SK-N-SH treated with all-trans-retinoic acid at 6 μM for 48 hours (cell line): ENCODE results near the gene LAMA5.

ENCODE experiments used
- ATAC-seq: fragments of 200-7000 bp; cut with Tn5 transposase; 3 replicates; pipeline ENCODE4 v1.9.1; 2020; ENCODE audit warnings: mild to moderate bottlenecking, moderate library complexity
- ARNTL ChIP-seq: fragments of 450-650 bp; formaldehyde crosslinking; IDR thresholded peaks from 2 replicates; pipeline ENCODE4 v1.5.0; 2020; ENCODE audit warnings: low read depth, mild to moderate bottlenecking, moderate library complexity, borderline replicate concordance
- BACH2 ChIP-seq: fragments of 250-450 bp; sonication (Bioruptor Pico); IDR thresholded peaks from 2 replicates; pipeline ENCODE4 v1.9.0; 2021; ENCODE audit warnings: mild to moderate bottlenecking, borderline replicate concordance
- CSDC2 ChIP-seq: fragments of 250-450 bp; sonication (Bioruptor Pico); IDR thresholded peaks from 2 replicates; pipeline ENCODE4 v1.5.0; 2020; ENCODE audit warnings: mild to moderate bottlenecking, moderate library complexity
- ESRRG ChIP-seq: fragments of 250-450 bp; sonication (Bioruptor Pico); IDR thresholded peaks from 2 replicates; pipeline ENCODE4 v1.6.1; 2021; ENCODE audit warnings: mild to moderate bottlenecking
- GLIS3 ChIP-seq: fragments of 250-450 bp; sonication (Bioruptor Pico); IDR thresholded peaks from 2 replicates; pipeline ENCODE4 v1.5.0; 2020; ENCODE audit warnings: mild to moderate bottlenecking, moderate library complexity
- ISL1 ChIP-seq: fragments of 250-450 bp; sonication (Bioruptor Pico); IDR thresholded peaks from 2 replicates; pipeline ENCODE4 v2.1.2; 2022; ENCODE audit warnings: mild to moderate bottlenecking, moderate library complexity
- OSR1 ChIP-seq: fragments of 250-450 bp; sonication (Bioruptor Pico); IDR thresholded peaks from 2 replicates; pipeline ENCODE4 v1.8.0; 2022; ENCODE audit warnings: moderate library complexity, mild to moderate bottlenecking, inconsistent platforms
- PPARA ChIP-seq: fragments of 250-450 bp; sonication (Bioruptor Pico); IDR thresholded peaks from 2 replicates; pipeline ENCODE4 v1.5.0; 2020; ENCODE audit warnings: mild to moderate bottlenecking, borderline replicate concordance
- RARB ChIP-seq: fragments of 250-450 bp; sonication (Bioruptor Pico); IDR thresholded peaks from 2 replicates; pipeline ENCODE4 v1.8.0; 2021; ENCODE audit warnings: mild to moderate bottlenecking, moderate library complexity
- SNAI2 ChIP-seq: fragments of 250-450 bp; sonication (Bioruptor Pico); IDR thresholded peaks from 2 replicates; pipeline ENCODE4 v1.5.0; 2020; ENCODE audit warnings: mild to moderate bottlenecking, moderate library complexity
- TCF4 ChIP-seq: fragments of 250-450 bp; sonication (Bioruptor Pico); IDR thresholded peaks from 2 replicates; pipeline ENCODE4 v1.8.0; 2021; ENCODE audit warnings: mild to moderate bottlenecking, moderate library complexity, borderline replicate concordance
- TOX ChIP-seq: fragments of 250-450 bp; sonication (Bioruptor Pico); IDR thresholded peaks from 2 replicates; pipeline ENCODE4 v1.8.0; 2021; ENCODE audit warnings: mild to moderate bottlenecking, moderate library complexity, borderline replicate concordance
- ZC3H10 ChIP-seq: fragments of 250-450 bp; sonication (Bioruptor Pico); IDR thresholded peaks from 2 replicates; pipeline ENCODE4 v1.5.1; 2021; ENCODE audit warnings: mild to moderate bottlenecking, moderate library complexity
- ZFP3 ChIP-seq: fragments of 250-450 bp; sonication (Bioruptor Pico); IDR thresholded peaks from 2 replicates; pipeline ENCODE4 v1.5.0; 2020; ENCODE audit warnings: mild to moderate bottlenecking, moderate library complexity
- ZFP30 ChIP-seq: fragments of 450-650 bp; formaldehyde crosslinking; IDR thresholded peaks from 2 replicates; pipeline ENCODE4 v1.5.0; 2022; ENCODE audit warnings: mild to moderate bottlenecking, moderate library complexity
- ZNF565 ChIP-seq: fragments of 450-650 bp; formaldehyde crosslinking; conservative IDR thresholded peaks from 2 replicates; pipeline ENCODE4 v1.5.0; 2020; ENCODE audit warnings: low read depth, mild to moderate bottlenecking, moderate library complexity
- ZNF70 ChIP-seq: fragments of 450-650 bp; formaldehyde crosslinking; IDR thresholded peaks from 2 replicates; pipeline ENCODE4 v1.5.0; 2020; ENCODE audit warnings: mild to moderate bottlenecking, moderate library complexity
- ZNF8 ChIP-seq: fragments of 450-650 bp; formaldehyde crosslinking; IDR thresholded peaks from 2 replicates; pipeline ENCODE4 v1.5.0; 2020; ENCODE audit warnings: mild to moderate bottlenecking, moderate library complexity
- TF ChIP-seq, protein P1 (sequence below): fragments of 250-450 bp; sonication (Bioruptor Pico); IDR thresholded peaks from 2 replicates; pipeline ENCODE4 v1.5.0; 2020; ENCODE audit warnings: mild to moderate bottlenecking, moderate library complexity
- TF ChIP-seq, protein P2 (sequence below): fragments of 250-450 bp; sonication (Bioruptor Pico); IDR thresholded peaks from 2 replicates; pipeline ENCODE4 v1.5.1; 2021; ENCODE audit warnings: mild to moderate bottlenecking, moderate library complexity
- TF ChIP-seq, protein P3 (sequence below): fragments of 250-450 bp; sonication (Bioruptor Pico); IDR thresholded peaks from 2 replicates; pipeline ENCODE4 v1.5.1; 2020; ENCODE audit warnings: low read depth, mild to moderate bottlenecking, moderate library complexity

LAMA5 gene

GRCh38 chr20:62405981-62406513 lies 38.9 kb upstream of the LAMA5 start:
- TF ChIP-seq PPARA (CRISPR knock-in tag) (no peak), TOX (no peak), ESRRG (no peak), SNAI2 (CRISPR knock-in tag) (no peak), RARB (CRISPR knock-in tag) (no peak), ZNF565 (CRISPR knock-in tag) (no peak), CSDC2 (CRISPR knock-in tag) (no peak), ZFP3 (CRISPR knock-in tag) (no peak), TCF4 (CRISPR knock-in tag) (no peak), ZFP30 (CRISPR knock-in tag) (no peak), ISL1 (CRISPR knock-in tag) (no peak)
- TF ChIP-seq, protein P1, sequence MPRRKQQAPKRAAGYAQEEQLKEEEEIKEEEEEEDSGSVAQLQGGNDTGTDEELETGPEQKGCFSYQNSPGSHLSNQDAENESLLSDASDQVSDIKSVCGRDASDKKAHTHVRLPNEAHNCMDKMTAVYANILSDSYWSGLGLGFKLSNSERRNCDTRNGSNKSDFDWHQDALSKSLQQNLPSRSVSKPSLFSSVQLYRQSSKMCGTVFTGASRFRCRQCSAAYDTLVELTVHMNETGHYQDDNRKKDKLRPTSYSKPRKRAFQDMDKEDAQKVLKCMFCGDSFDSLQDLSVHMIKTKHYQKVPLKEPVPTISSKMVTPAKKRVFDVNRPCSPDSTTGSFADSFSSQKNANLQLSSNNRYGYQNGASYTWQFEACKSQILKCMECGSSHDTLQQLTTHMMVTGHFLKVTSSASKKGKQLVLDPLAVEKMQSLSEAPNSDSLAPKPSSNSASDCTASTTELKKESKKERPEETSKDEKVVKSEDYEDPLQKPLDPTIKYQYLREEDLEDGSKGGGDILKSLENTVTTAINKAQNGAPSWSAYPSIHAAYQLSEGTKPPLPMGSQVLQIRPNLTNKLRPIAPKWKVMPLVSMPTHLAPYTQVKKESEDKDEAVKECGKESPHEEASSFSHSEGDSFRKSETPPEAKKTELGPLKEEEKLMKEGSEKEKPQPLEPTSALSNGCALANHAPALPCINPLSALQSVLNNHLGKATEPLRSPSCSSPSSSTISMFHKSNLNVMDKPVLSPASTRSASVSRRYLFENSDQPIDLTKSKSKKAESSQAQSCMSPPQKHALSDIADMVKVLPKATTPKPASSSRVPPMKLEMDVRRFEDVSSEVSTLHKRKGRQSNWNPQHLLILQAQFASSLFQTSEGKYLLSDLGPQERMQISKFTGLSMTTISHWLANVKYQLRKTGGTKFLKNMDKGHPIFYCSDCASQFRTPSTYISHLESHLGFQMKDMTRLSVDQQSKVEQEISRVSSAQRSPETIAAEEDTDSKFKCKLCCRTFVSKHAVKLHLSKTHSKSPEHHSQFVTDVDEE (CRISPR knock-in tag): no peak
- ATAC-seq: no peak

DNA sequence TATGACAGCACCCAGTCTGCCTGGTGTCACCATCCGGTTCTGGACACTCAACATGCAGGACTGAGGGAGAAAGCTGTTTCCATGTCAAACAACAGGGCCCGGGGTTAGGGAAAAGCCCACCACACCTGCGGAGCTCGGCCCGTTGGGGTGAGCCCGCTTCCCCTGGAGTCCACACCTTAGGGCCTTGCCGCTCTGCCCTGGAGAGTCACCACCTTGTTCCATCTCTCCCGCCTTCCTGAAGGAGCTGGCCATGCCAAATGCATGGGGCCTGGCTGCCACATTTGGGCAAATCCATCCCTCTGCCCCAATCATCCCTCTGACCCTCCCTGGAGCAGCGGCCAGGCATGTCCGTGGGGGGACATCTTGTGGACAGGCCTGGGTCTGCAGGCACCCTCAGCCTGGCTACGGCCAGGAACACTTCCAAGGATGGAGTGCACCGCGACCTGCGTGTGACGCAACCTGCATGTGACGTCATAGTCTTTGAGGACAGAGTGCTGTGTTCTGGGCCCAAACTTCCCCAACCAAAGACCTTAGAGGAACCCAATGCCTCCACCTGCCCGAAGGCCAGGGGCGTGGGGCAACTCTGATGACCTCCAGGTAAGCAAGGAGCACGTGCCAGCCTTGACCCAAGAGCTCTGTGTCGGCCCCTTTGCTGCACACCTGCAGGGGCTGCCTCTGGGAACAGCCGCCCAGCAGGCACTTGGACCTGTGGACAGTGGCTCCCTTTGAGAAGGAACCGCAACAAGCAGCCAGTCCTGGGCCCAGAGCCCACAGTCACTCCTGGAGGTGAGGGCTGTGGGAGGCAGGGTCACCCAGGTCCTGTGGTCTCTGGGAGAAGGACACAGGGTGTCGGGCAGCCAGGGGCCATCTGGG lies 38.2 kb upstream of the LAMA5 start:
- TF ChIP-seq TOX (no peak), ESRRG (no peak), ISL1 (CRISPR knock-in tag) (no peak), CSDC2 (CRISPR knock-in tag) (no peak), ZNF565 (CRISPR knock-in tag) (no peak), GLIS3 (CRISPR knock-in tag) (no peak), ARNTL (CRISPR knock-in tag) (no peak), PPARA (CRISPR knock-in tag) (no peak), ZC3H10 (no peak), ZNF70 (CRISPR knock-in tag) (no peak), TCF4 (CRISPR knock-in tag) (no peak), RARB (CRISPR knock-in tag) (no peak), BACH2 (CRISPR knock-in tag) (no peak), ZNF8 (CRISPR knock-in tag) (no peak)
- TF ChIP-seq, protein P2, sequence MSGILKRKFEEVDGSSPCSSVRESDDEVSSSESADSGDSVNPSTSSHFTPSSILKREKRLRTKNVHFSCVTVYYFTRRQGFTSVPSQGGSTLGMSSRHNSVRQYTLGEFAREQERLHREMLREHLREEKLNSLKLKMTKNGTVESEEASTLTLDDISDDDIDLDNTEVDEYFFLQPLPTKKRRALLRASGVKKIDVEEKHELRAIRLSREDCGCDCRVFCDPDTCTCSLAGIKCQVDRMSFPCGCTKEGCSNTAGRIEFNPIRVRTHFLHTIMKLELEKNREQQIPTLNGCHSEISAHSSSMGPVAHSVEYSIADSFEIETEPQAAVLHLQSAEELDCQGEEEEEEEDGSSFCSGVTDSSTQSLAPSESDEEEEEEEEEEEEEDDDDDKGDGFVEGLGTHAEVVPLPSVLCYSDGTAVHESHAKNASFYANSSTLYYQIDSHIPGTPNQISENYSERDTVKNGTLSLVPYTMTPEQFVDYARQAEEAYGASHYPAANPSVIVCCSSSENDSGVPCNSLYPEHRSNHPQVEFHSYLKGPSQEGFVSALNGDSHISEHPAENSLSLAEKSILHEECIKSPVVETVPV: no peak
- TF ChIP-seq, protein P3, sequence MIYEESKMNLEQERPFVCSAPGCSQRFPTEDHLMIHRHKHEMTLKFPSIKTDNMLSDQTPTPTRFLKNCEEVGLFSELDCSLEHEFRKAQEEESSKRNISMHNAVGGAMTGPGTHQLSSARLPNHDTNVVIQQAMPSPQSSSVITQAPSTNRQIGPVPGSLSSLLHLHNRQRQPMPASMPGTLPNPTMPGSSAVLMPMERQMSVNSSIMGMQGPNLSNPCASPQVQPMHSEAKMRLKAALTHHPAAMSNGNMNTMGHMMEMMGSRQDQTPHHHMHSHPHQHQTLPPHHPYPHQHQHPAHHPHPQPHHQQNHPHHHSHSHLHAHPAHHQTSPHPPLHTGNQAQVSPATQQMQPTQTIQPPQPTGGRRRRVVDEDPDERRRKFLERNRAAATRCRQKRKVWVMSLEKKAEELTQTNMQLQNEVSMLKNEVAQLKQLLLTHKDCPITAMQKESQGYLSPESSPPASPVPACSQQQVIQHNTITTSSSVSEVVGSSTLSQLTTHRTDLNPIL (CRISPR knock-in tag): no peak
- TF ChIP-seq, protein P1 (CRISPR knock-in tag): no peak
- peak; percentile 46 for ATAC-seq

DNA sequence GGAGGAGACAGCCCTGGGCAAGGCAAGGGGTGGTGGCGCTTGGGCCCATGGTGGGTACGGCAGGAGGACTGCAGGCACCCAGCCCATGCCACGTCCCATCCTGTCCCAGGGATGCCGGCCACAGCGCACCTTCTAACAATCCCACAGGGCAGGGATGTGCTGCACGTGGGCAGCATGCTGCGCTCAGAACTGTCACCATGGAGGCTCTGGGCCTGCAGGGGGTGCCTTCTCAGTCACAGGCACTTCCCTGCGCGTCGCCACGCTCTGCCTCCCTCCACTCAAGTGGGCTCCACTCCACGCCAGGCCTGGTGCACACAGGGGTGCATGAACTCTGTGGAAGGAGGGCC lies 37.6 kb upstream of the LAMA5 start:
- ATAC-seq: no peak
- TF ChIP-seq OSR1 (no peak), PPARA (CRISPR knock-in tag) (no peak), ZNF565 (CRISPR knock-in tag) (no peak), GLIS3 (CRISPR knock-in tag) (no peak), TCF4 (CRISPR knock-in tag) (no peak), ISL1 (CRISPR knock-in tag) (no peak), ZFP3 (CRISPR knock-in tag) (no peak), ZFP30 (CRISPR knock-in tag) (no peak), RARB (CRISPR knock-in tag) (no peak), ZNF70 (CRISPR knock-in tag) (no peak), ZNF8 (CRISPR knock-in tag) (no peak)
- TF ChIP-seq, protein P3 (CRISPR knock-in tag): no peak
- TF ChIP-seq, protein P2: no peak
